Endodermal cell (in vitro differentiated cells): ENCODE results near the gene MFAP1. TPM values are rescaled to one million over a fixed set of nuclear protein-coding genes. Genes with fewer than 3 reads are reported as not detected.
"Not testable (repeated sequence)": the region's sequence is repeated elsewhere in the genome, so short reads cannot be mapped to it uniquely, and the experiment has no call there.

Source experiments
- DNase-seq: peaks from one replicate; pipeline ENCODE4 v3.0.0-alpha.2; 2017
- H3K27ac ChIP-seq: 2 replicates; pipeline ENCODE4 v1.5.1; 2013; ENCODE audit warnings: mild to moderate bottlenecking, low read depth, low read length, moderate library complexity
- H3K27me3 ChIP-seq: 2 replicates; pipeline ENCODE4 v1.6.1; 2013; ENCODE audit warnings: mild to moderate bottlenecking, low read length, moderate library complexity; ENCODE audit not compliant: insufficient read depth, control insufficient read depth, poor library complexity, severe bottlenecking
- H3K36me3 ChIP-seq: 2 replicates; pipeline ENCODE4 v1.7.0; 2013; ENCODE audit warnings: mild to moderate bottlenecking, low read length, moderate library complexity; ENCODE audit not compliant: control insufficient read depth, insufficient read depth
- H3K4me1 ChIP-seq: one replicate; pipeline ENCODE4 v1.7.0; 2013; ENCODE audit warnings: low read length; ENCODE audit not compliant: control insufficient read depth, insufficient read depth
- H3K4me3 ChIP-seq: 2 replicates; pipeline ENCODE4 v1.5.1; 2013; ENCODE audit warnings: mild to moderate bottlenecking, low read length, moderate library complexity
- H3K9ac ChIP-seq: 2 replicates; pipeline ENCODE4 v1.6.1; 2013; ENCODE audit warnings: mild to moderate bottlenecking, low read length, moderate library complexity; ENCODE audit not compliant: poor library complexity, severe bottlenecking; ENCODE audit errors: extremely low read depth
- H3K9me3 ChIP-seq: 2 replicates; pipeline ENCODE4 v1.6.1; 2013; ENCODE audit warnings: mild to moderate bottlenecking, low read length, moderate library complexity; ENCODE audit not compliant: control insufficient read depth
- H3K27ac Mint-ChIP-seq: 2 replicates; pipeline ENCODE4 v1.8.0; 2020; ENCODE audit warnings: mixed read lengths
- H3K27me3 Mint-ChIP-seq: 2 replicates; pipeline ENCODE4 v1.8.0; 2021; ENCODE audit warnings: mild to moderate bottlenecking, mixed read lengths; ENCODE audit not compliant: insufficient read depth
- H3K36me3 Mint-ChIP-seq: 2 replicates; pipeline ENCODE4 v1.8.0; 2020; ENCODE audit warnings: low read depth, mixed read lengths
- H3K4me1 Mint-ChIP-seq: 2 replicates; pipeline ENCODE4 v1.8.0; 2020; ENCODE audit warnings: mixed read lengths
- H3K4me3 Mint-ChIP-seq: 2 replicates; pipeline ENCODE4 v1.8.0; 2020; ENCODE audit warnings: mild to moderate bottlenecking, moderate library complexity, mixed read lengths
- H3K9me3 Mint-ChIP-seq: 2 replicates; pipeline ENCODE4 v1.8.0; 2020; ENCODE audit warnings: mild to moderate bottlenecking, mixed read lengths
- WGBS, 2 experiments: methylation state at CpG; one replicate each; pipeline versions ENCODE4 v1.1.5 to v1.1.7; 2013; ENCODE audit warnings: missing lambda C conversion rate in 2 of 2, mixed read lengths in 1 of 2; ENCODE audit not compliant: insufficient coverage in 1 of 2, insufficient read length in 1 of 2; 5-methylcytosine and 5-hydroxymethylcytosine counted together
- total RNA-seq, 2 donors: library from RNA; stranded (reverse); fragmentation: NEBNext Ultra II Directional in 1 of 2; extraction: Animal tissue kit (Norgen Biotek cat#: 25700) in 1 of 2; gene quantifications; 2 replicates in 1 of 2; 3 replicates in 1 of 2; pipeline ENCODE4 v1.2.1, GENCODE V29; 2021
- TF ChIP-seq, protein P1 (sequence below): fragments of 200-600 bp; sonication (generic); conservative IDR thresholded peaks from 2 replicates; pipeline ENCODE4 v1.5.0; 2021; ENCODE audit warnings: antibody characterized with exemption, mild to moderate bottlenecking

Gene MFAP1
- total RNA-seq, 2 donors from 2014 or later = 35.3 to 48.5 TPM

DNA sequence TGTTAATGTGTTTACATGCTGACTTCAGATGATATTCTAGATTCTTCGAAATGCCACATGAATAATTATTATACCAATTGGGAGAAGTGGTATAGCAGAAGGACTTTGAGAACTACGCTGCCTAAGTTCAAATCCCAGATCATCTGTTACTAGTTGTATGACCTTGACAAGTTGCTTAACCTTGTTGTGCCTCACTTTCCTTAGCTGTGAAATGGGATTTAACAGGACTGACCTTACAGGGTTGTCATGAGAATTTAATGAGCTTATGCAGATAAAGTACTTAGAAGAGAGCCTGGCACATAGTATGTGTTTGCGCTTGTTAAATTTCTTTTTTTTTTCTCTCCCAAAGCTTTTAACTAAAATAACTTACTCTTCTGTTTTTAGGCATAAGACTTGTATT, 26.8 kb upstream of the MFAP1 start:
- H3K27ac Mint-ChIP-seq = no peak overlapping the region
- H3K4me3 Mint-ChIP-seq = no peak overlapping the region

DNA sequence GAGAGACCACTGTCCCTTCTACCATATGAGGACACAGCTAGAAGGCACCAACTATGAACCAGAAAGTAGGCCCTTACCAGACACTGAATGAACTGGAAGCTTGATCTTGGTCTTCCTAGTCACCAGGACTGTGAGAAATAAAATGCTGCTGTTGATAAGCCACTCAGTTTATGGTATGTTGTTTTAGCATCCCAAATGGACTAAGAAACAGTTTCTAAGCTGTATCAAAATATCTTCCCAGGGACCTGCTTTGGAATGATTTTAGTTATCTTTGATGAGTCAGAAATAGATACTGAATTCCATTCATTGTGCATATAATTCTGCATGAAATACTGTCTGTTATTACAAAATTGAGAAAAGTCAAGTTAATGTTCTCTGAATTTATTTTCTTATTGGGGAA, 20.9 kb upstream of the MFAP1 start:
- Histone ChIP-seq H3K9ac (no peak overlapping the region), H3K4me3 (no peak overlapping the region), H3K27me3 (no peaks in the 10 kb centered on the region), H3K4me1 (no peaks in the 10 kb centered on the region), H3K36me3 (peaks cover 44% of the 10 kb centered on the region), H3K9me3 (no peaks in the 10 kb centered on the region), H3K27ac (no peak overlapping the region)
- no peaks in the 10 kb centered on the region for H3K9me3 Mint-ChIP-seq
- DNase-seq = no peak
- H3K4me3 Mint-ChIP-seq = no peak overlapping the region
- H3K27ac Mint-ChIP-seq = no peak overlapping the region
- H3K27me3 Mint-ChIP-seq = no peaks in the 10 kb centered on the region
- H3K4me1 Mint-ChIP-seq = no peaks in the 10 kb centered on the region
- TF ChIP-seq, protein P1, sequence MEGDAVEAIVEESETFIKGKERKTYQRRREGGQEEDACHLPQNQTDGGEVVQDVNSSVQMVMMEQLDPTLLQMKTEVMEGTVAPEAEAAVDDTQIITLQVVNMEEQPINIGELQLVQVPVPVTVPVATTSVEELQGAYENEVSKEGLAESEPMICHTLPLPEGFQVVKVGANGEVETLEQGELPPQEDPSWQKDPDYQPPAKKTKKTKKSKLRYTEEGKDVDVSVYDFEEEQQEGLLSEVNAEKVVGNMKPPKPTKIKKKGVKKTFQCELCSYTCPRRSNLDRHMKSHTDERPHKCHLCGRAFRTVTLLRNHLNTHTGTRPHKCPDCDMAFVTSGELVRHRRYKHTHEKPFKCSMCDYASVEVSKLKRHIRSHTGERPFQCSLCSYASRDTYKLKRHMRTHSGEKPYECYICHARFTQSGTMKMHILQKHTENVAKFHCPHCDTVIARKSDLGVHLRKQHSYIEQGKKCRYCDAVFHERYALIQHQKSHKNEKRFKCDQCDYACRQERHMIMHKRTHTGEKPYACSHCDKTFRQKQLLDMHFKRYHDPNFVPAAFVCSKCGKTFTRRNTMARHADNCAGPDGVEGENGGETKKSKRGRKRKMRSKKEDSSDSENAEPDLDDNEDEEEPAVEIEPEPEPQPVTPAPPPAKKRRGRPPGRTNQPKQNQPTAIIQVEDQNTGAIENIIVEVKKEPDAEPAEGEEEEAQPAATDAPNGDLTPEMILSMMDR = no peak
- peaks cover 31% of the 10 kb centered on the region for H3K36me3 Mint-ChIP-seq

More for the DNA sequence above, 26.8 kb upstream of the MFAP1 start:
- Histone ChIP-seq H3K9ac (no peak overlapping the region), H3K36me3 (peaks cover 30% of the 10 kb centered on the region), H3K27me3 (no peaks in the 10 kb centered on the region), H3K4me3 (no peak overlapping the region), H3K4me1 (no peaks in the 10 kb centered on the region), H3K9me3 (no peaks in the 10 kb centered on the region), H3K27ac (no peak overlapping the region)
- TF ChIP-seq, protein P1 = no peak
- WGBS, 2 experiments = 99 to 100% methylated on average over 2 to 3 of the region's 3 CpGs
- DNase-seq = no peak
- H3K4me1 Mint-ChIP-seq = no peaks in the 10 kb centered on the region
- peaks cover 44% of the 10 kb centered on the region for H3K36me3 Mint-ChIP-seq
- H3K9me3 Mint-ChIP-seq = no peaks in the 10 kb centered on the region
- no peaks in the 10 kb centered on the region for H3K27me3 Mint-ChIP-seq

DNA sequence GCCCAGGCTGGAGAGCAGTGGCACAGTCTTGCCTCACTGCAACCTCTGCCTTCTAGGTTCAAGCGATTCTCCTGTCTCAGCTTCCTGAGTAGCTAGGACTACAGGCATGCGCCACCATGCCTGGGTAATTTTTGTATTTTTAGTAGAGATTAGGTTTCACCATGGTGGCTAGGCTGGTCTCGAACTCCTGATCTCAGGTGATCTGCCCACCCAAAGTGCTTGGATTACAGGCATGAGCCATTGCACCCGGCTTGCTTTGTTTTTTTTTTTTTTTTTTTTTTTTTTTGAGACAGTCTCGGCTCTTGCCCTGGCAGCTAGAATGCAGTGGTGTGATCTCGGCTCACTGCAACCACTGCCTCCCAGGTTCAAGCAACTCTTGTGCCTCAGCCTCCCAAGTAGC, 8.0 kb upstream of the MFAP1 start:
- not testable (repeated sequence) for H3K4me1 Mint-ChIP-seq, H3K27me3 Mint-ChIP-seq, H3K27me3 ChIP-seq, H3K27ac Mint-ChIP-seq, H3K9me3 Mint-ChIP-seq, H3K4me3 Mint-ChIP-seq, H3K4me1 ChIP-seq, H3K9ac ChIP-seq, H3K9me3 ChIP-seq, H3K4me3 ChIP-seq, H3K27ac ChIP-seq, DNase-seq
- H3K36me3 Mint-ChIP-seq = peaks cover 30% of the 10 kb centered on the region
- peaks cover 22% of the 10 kb centered on the region for H3K36me3 ChIP-seq
- 93 to 96% methylated on average over 3 to 6 of the region's 6 CpGs for WGBS, 2 experiments

DNA sequence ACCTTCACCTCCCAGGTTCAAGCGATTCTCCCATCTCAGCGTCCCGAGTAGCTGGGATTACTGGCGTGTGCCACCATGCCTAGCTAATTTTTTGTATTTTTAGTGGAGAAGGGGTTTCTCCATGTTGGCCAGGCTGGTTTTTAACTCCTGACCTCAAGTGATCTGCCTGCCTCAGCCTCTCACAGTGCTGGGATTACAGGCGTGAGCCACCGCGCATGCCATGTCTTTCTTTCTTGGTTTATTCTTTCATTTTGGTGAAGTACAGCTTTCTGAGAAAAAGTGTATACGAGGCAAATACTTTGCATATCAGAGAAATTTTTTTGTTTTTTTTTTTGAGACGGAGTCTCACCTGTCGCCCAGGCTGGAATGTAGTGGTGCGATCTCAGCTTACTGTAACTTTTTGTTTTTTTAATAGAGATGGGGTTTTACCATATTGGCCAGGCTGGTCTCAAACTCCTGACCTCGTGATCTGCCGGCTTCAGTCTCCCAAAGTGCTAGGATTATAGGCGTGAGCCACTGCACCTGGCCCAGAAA, 7.1 kb upstream of the MFAP1 start:
- H3K9ac ChIP-seq, H3K4me3 Mint-ChIP-seq, DNase-seq, H3K4me1 ChIP-seq, H3K27me3 Mint-ChIP-seq, H3K27me3 ChIP-seq, H3K9me3 Mint-ChIP-seq, H3K27ac ChIP-seq, H3K27ac Mint-ChIP-seq, H3K9me3 ChIP-seq, H3K4me3 ChIP-seq, H3K4me1 Mint-ChIP-seq: not testable (repeated sequence)
- peaks cover 26% of the 10 kb centered on the region for H3K36me3 Mint-ChIP-seq
- H3K36me3 ChIP-seq = peaks cover 22% of the 10 kb centered on the region
- 95 to 98% methylated on average over 13 to 14 of the region's 14 CpGs for WGBS, 2 experiments

DNA sequence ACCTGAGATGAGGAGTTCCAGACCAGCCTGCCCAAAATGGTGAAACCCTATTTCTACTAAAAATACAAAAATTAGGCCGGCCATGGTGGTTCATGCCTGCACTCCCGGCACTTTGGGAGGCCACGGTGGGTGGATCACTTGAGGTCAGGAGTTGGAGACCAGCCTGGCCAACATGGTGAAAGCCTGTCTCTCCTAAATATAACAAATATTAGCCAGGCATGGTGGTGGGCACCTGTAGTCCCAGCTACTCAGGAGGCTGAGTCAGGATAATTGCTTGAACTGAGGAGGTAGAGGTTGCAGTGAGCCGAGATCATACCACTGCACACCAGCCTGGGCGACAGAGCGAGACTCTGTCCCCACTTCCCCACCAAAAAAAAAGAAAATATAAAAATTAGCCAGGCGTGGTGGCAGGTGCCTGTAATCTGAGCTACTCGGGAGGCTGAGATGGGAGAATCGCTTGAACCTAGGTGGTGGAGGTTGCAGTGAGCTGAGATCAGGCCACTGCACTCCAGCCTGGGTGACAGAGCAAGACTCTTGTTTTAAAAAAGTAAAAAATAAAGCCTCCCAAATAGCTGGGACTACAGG, 6.3 kb upstream of the MFAP1 start:
- not testable (repeated sequence) for H3K27ac ChIP-seq, H3K27me3 Mint-ChIP-seq, H3K4me3 ChIP-seq, H3K4me3 Mint-ChIP-seq, H3K27ac Mint-ChIP-seq, H3K4me1 ChIP-seq, H3K9me3 Mint-ChIP-seq, DNase-seq, H3K4me1 Mint-ChIP-seq, H3K9me3 ChIP-seq, H3K9ac ChIP-seq, H3K27me3 ChIP-seq
- 87 to 98% methylated on average over 5 to 9 of the region's 9 CpGs for WGBS, 2 experiments
- H3K36me3 ChIP-seq = peaks cover 14% of the 10 kb centered on the region
- peaks cover 22% of the 10 kb centered on the region for H3K36me3 Mint-ChIP-seq

DNA sequence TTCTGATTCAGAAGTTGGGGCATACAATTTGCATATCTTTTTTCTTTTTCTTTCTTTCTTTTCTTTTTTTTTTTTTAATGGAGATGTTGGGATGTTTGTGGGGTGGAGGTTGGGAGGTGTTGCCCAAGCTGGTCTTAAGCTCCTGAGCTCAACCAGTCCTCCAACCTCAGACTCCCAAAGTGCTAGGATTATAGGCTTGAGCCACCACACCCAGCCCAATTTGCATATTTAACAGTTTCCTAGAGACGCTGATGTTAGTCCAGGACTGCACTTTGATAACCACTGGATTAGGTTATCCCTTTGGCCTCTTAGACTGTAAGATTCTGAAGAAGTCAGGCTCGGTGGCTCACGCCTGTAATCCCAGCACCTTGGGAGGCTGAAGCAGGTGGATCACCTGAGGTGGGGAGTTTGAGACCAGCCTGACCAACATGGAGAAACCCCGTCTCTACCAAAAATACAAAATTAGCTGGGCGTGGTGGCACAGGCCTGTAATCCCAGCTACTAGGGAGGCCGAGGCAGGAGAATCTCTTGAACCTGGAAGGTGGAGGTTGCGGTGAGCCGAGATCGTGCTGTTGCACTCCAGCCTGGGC, 5.6 kb upstream of the MFAP1 start:
- not testable (repeated sequence) for H3K27me3 ChIP-seq, DNase-seq, H3K4me1 Mint-ChIP-seq, H3K9ac ChIP-seq, H3K36me3 ChIP-seq, H3K4me1 ChIP-seq, H3K4me3 Mint-ChIP-seq, H3K9me3 ChIP-seq, H3K27ac ChIP-seq, H3K4me3 ChIP-seq, H3K9me3 Mint-ChIP-seq, H3K27me3 Mint-ChIP-seq, H3K27ac Mint-ChIP-seq
- H3K36me3 Mint-ChIP-seq = peaks cover 17% of the 10 kb centered on the region
- 95 to 96% methylated on average over 8 to 9 of the region's 9 CpGs for WGBS, 2 experiments
